NCI-H82 treated with DMSO at 0.1 percent for 48 hours (cell line): ENCODE measurements around the gene PARD3B.

Experiments
- DNase-seq: peaks from one replicate; lab custom pipeline; 2025; ENCODE audit not compliant: unreplicated experiment; lab: John Stamatoyannopoulos, UW

PARD3B gene

GRCh38 chr2:204743393-204743960 lies 198.2 kb downstream of the PARD3B start:
- no peak for DNase-seq

GRCh38 chr2:204744506-204744905 lies 199.2 kb downstream of the PARD3B start:
- DNase-seq = no peak

GRCh38 chr2:204748286-204748685 lies 203.0 kb downstream of the PARD3B start:
- no peak for DNase-seq

- DNase-seq = no peak
Observed at GRCh38 chr2:204749319-204749718, 204.0 kb downstream of the PARD3B start.

- no peak for DNase-seq
Observed at GRCh38 chr2:204750389-204750788, 205.1 kb downstream of the PARD3B start.

GRCh38 chr2:204751472-204751871 lies 206.2 kb downstream of the PARD3B start:
- no peak for DNase-seq

GRCh38 chr2:204753841-204754240 lies 208.6 kb downstream of the PARD3B start:
- no peak for DNase-seq

- no peak for DNase-seq
Observed at GRCh38 chr2:204754898-204755297, 209.6 kb downstream of the PARD3B start.

GRCh38 chr2:204763974-204764703 lies 218.9 kb downstream of the PARD3B start:
- DNase-seq = no peak

- DNase-seq = no peak
Observed at GRCh38 chr2:204770735-204771134, 225.5 kb downstream of the PARD3B start.

GRCh38 chr2:204771721-204772120 lies 226.4 kb downstream of the PARD3B start:
- no peak for DNase-seq

- no peak for DNase-seq
Observed at GRCh38 chr2:204772546-204772945, 227.3 kb downstream of the PARD3B start.

- no peak for DNase-seq
Observed at GRCh38 chr2:204775766-204776165, 230.5 kb downstream of the PARD3B start.

- no peak for DNase-seq
Observed at GRCh38 chr2:204776781-204777559, 231.7 kb downstream of the PARD3B start.

- DNase-seq = no peak
Observed at GRCh38 chr2:204779771-204780170, 234.5 kb downstream of the PARD3B start.

GRCh38 chr2:204781941-204782340 lies 236.7 kb downstream of the PARD3B start:
- no peak for DNase-seq

GRCh38 chr2:204790076-204790475 lies 244.8 kb downstream of the PARD3B start:
- DNase-seq = no peak

- DNase-seq = no peak
Observed at GRCh38 chr2:204791230-204791629, 246.0 kb downstream of the PARD3B start.

- DNase-seq = no peak
Observed at GRCh38 chr2:204794624-204795023, 249.3 kb downstream of the PARD3B start.

GRCh38 chr2:204795156-204795555 lies 249.9 kb downstream of the PARD3B start:
- DNase-seq = no peak

GRCh38 chr2:204796581-204796980 lies 251.3 kb downstream of the PARD3B start:
- DNase-seq = no peak

GRCh38 chr2:204799791-204800190 lies 254.5 kb downstream of the PARD3B start:
- no peak for DNase-seq
